Mucosa of descending colon (tissue), 3 donors: Measurements from ENCODE around the gene FOXL2NB. TPM values are rescaled to one million over a fixed set of nuclear protein-coding genes. Genes with fewer than 3 reads are reported as not detected.
"Not testable (repeated sequence)": the region's sequence is repeated elsewhere in the genome, so short reads cannot be mapped to it uniquely, and the experiment has no call there.

Source experiments
- ATAC-seq: fragments of 200-7000 bp; cut with Tn5 transposase; one replicate; pipeline ENCODE4 v1.9.1; 2020; ENCODE audit warnings: mild to moderate bottlenecking, moderate library complexity
- DNase-seq, 3 donors: peaks; one replicate each; pipeline ENCODE4 v3.0.0-alpha.2; 2020
- H3K36me3 ChIP-seq: fragments of 200-600 bp; one replicate; pipeline ENCODE4 v1.8.0; 2021; ENCODE audit warnings: low read depth, mild to moderate bottlenecking
- H3K4me1 ChIP-seq: fragments of 200-600 bp; one replicate; pipeline ENCODE4 v1.8.0; 2021; ENCODE audit warnings: low read depth, mild to moderate bottlenecking
- H3K4me3 ChIP-seq: fragments of 200-600 bp; one replicate; pipeline ENCODE4 v1.8.0; 2021; ENCODE audit warnings: mild to moderate bottlenecking
- H3K9me3 ChIP-seq: fragments of 200-600 bp; one replicate; pipeline ENCODE4 v1.8.0; 2021; ENCODE audit warnings: mild to moderate bottlenecking
- intact Hi-C, 2 donors: fragments of 100-400 bp; cut with DNase I in 1 of 2; cut with micrococcal nuclease in 1 of 2; formaldehyde crosslinking; loops; one replicate each; pipeline versions ENCODE4 v1.11.0 to v1.11.1; 2022; cut with DNase I, micrococcal nuclease
- total RNA-seq, 3 donors: library from RNA; stranded (reverse); fragmentation: NEBNext Ultra II Directional in 2 of 3; extraction: Animal tissue kit (Norgen Biotek cat#: 25700) in 2 of 3; gene quantifications; one replicate each; pipeline versions ENCODE4 v1.2.1 to v1.2.4, GENCODE V29; 2021 to 2023
- TF ChIP-seq, protein P1 (sequence below): fragments of 200-600 bp; IDR thresholded peaks from one replicate; pipeline ENCODE4 v1.8.0; 2022; ENCODE audit warnings: antibody characterized with exemption, mild to moderate bottlenecking
- donor health status: DM: no; HTN: no; CAD: no; lungs with moderate emphysema.
- donor health status: DM: no; HTN: no; CAD: no.
- donor health status: DM: no; HTN: yes; CAD: no.

The FOXL2NB gene
- total RNA-seq, 3 donors from 2014 or later = 0.17 TPM; not detected in 2

DNA sequence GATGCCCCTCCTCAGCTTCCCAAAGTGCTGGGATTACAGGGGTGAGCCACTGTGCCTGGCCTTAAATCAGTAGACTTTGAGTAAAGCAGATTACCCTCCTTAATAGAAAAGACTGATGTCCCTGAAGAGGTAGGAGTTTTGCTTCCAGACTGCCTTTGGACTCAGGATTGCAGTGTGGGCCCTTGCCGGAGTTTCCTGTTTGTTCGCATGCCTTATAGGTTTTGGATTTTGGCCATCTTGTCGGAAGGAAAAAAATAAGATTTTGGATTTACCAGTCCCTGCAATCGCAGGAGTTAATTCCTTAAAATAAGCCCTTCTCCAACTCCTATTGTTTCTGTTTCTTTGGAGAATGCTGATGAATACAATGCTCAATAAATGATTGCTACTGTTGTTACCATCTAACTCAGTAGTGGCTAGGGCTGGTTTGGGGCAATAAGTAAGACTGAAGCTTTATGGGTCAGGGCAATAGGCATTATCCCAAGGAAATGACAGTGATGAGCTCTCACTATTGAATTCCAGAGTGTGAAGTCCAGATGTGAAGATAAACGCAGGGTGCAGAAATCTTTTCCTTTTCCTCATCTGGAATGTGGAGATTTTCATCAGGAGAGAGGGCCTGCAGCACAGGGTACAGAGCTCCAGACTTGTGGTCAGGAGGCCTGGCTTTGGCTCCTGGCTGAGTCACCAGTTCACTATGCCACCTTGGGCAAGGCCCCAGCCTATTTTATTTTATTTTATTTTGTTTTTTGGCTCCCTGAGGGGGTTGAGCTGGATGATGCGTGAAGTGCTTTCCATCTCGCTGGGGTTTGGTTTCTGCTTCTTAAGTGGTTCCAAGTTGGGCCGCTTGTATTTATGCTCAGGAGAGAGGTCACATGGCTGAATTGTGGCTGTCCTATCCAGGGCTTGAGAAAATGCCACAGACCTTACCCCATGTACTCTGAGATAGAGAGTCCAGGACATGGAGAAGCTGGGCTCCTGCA lies 25.4 kb upstream of the FOXL2NB start:
- DNase-seq (no peak), ATAC-seq (no peak)
- no peak overlapping the region for H3K4me3 ChIP-seq
- H3K4me1 ChIP-seq = peaks cover 2% of the 10 kb centered on the region
- H3K9me3 ChIP-seq = no peaks in the 10 kb centered on the region
- TF ChIP-seq, protein P1, sequence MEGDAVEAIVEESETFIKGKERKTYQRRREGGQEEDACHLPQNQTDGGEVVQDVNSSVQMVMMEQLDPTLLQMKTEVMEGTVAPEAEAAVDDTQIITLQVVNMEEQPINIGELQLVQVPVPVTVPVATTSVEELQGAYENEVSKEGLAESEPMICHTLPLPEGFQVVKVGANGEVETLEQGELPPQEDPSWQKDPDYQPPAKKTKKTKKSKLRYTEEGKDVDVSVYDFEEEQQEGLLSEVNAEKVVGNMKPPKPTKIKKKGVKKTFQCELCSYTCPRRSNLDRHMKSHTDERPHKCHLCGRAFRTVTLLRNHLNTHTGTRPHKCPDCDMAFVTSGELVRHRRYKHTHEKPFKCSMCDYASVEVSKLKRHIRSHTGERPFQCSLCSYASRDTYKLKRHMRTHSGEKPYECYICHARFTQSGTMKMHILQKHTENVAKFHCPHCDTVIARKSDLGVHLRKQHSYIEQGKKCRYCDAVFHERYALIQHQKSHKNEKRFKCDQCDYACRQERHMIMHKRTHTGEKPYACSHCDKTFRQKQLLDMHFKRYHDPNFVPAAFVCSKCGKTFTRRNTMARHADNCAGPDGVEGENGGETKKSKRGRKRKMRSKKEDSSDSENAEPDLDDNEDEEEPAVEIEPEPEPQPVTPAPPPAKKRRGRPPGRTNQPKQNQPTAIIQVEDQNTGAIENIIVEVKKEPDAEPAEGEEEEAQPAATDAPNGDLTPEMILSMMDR = no peak
- intact Hi-C loops = loop anchor here (5.0 to 10.0 kb wide), 4 partner anchors 217 to 507 kb away; no protein-coding TSS in a partner anchor
- H3K36me3 ChIP-seq = no peaks in the 10 kb centered on the region

DNA sequence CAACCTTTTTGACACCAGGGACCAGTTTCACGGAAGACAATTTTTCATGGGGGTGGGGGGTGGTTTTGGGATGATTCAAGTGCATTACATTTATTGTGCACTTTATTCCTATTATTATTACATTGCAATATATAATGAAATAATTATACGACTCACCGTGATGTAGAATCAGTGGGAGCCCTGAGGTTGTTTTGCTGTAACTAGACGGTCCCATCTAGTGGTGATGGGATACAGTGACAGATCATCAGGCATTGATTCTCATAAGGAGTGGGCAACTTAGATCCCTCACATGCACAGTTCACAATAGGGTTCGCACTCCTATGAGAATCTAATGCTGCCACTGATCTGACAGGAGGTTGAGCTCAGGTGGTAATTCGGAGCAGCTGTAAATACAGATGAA lies 24.6 kb upstream of the FOXL2NB start:
- H3K4me3 ChIP-seq, DNase-seq, ATAC-seq, H3K4me1 ChIP-seq, H3K9me3 ChIP-seq, H3K36me3 ChIP-seq: not testable (repeated sequence)
- intact Hi-C loops = loop anchor here (5.0 to 10.0 kb wide), 4 partner anchors 218 to 508 kb away; no protein-coding TSS in a partner anchor

DNA sequence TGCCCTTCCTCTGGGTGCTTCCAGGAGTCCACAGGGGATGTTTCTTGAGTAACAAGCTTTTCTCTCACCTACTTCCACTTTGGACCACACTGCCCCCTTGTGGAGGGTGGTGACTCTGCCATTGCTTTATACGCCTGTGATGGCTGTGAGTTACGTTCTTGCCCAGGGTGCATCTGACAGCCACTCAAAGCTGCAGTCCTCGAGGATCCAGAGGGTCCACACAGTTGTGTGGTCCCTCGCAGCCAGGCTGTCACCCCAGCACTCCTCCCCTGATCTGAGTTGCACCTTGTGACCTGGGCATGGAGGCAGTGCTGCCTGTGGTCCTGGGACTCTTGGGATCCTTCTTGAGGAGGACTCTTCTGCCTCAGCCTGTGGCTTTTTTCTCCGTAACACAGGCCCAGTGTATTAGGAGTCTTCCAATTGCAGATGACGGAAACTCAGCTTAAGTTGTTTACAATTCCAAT lies 23.5 kb upstream of the FOXL2NB start:
- ATAC-seq (peak; percentile 97), DNase-seq (peak; percentile 71 to 93 (median 85))
- Histone ChIP-seq H3K4me3 (no peak overlapping the region), H3K4me1 (no peaks in the 10 kb centered on the region), H3K36me3 (no peaks in the 10 kb centered on the region), H3K9me3 (no peaks in the 10 kb centered on the region)
- TF ChIP-seq, protein P1 = peak; percentile 73
- intact Hi-C loops = loop anchor here (5.0 to 10.0 kb wide), 4 partner anchors 219 to 509 kb away; no protein-coding TSS in a partner anchor

DNA sequence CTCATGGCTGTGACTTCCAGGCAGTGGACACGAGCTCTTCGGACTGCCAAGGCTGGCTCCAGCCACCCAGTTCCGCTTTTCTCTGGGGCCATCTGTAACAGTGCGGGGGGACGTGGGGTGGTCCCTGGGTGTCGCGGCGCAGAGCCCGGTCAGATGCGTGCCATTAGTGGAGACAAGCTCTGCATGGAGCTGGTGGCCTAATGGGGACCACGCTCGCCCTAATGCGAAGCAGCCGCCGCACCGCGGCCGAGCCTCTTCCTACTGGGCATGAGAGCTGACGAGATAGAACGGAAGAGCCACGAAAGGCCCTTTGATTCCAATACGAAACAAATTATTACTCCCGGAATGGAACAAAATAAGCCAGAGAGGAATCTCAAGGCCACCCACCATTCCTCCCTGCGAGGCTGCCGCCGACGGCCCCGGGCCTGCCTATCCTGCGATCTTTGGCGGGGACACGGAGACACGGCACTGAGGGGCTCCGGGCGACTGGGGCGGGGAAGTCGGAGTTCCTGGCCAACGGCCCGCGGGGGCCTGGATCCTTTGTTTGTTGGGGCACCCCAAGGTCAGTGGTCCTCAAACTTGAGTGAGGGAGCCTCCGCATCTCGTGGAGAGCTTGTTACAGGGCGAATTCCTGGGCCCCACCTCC lies 18.2 kb upstream of the FOXL2NB start:
- Histone ChIP-seq H3K4me3 (no peak overlapping the region), H3K9me3 (no peaks in the 10 kb centered on the region), H3K36me3 (no peaks in the 10 kb centered on the region), H3K4me1 (no peaks in the 10 kb centered on the region)
- TF ChIP-seq, protein P1 = no peak
- ATAC-seq (no peak), DNase-seq (no peak)
- intact Hi-C loops = loop anchor here (10.0 kb wide), 3 partner anchors 224 to 514 kb away; no protein-coding TSS in a partner anchor

DNA sequence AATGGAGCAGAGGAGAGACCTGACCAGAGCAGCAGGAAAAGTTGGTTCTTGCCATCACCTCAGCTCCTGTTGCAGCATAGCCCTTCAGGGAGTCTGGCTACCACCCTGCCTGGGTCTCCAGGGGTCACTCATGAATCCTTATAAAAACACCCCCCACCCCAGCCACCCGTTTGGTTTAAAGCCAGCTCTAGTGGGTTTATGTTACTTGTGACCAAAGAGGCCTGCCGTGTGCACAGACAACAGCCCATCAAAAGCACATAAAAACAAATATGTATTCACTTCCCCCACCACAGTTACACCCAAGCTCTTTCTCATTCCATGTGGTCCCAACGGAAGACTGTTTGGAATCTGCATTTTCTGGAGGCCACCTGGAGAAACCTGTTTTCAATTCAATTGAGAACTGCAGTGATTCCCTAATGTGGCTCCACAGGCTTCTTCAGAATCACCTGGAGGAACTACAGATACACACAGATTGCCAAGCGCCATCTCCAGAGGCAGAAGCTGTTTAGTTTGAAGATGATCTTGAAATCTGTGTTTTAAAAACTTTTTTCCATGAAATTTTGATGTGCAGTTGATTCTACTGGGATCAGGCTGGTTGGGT lies 13.8 kb upstream of the FOXL2NB start:
- no peak for ATAC-seq
- TF ChIP-seq, protein P1 = no peak
- no peak overlapping the region for H3K4me3 ChIP-seq
- no peak for DNase-seq
- H3K9me3 ChIP-seq = no peaks in the 10 kb centered on the region
- no peaks in the 10 kb centered on the region for H3K36me3 ChIP-seq
- peaks cover 17% of the 10 kb centered on the region for H3K4me1 ChIP-seq
- intact Hi-C loops = loop anchor here in 1 of 2 donors (10.0 kb wide), 1 partner anchor 392 kb away; no protein-coding TSS in a partner anchor
